Right lobe of liver (tissue), 4 donors: ENCODE data around the gene HSPA6.

Experiments
- CTCF ChIP-seq, 4 donors: fragments of 200-600 bp in 3 of 4; fragments of 450-650 bp in 1 of 4; IDR thresholded peaks; one replicate each; pipeline versions ENCODE4 v1.5.1 to v1.8.0; 2016 to 2022; ENCODE audit warnings: antibody characterized with exemption in 4 of 4, mild to moderate bottlenecking in 2 of 4
- POLR2A ChIP-seq: fragments of 450-650 bp; IDR thresholded peaks from one replicate; pipeline ENCODE4 v1.6.1; 2017; ENCODE audit warnings: antibody characterized with exemption, mild to moderate bottlenecking
- donor health status: DM: no; HTN: no; CAD: no.
- donor health status: DM: no; HTN: no; CAD: no.
- donor health status: DM: no; HTN: yes; CAD: no.

- no peak for TF ChIP-seq CTCF (IDR thresholded peaks at IDR 0.05)
- no peak for TF ChIP-seq POLR2A
Observed at GRCh38 chr1:161483361-161483760, 41.0 kb upstream of the HSPA6 start.
